Pancreas (tissue), 10 donors: ENCODE results near the gene ZNF568. TPM values are rescaled to one million over a fixed set of nuclear protein-coding genes. Genes with fewer than 3 reads are reported as not detected.

Source experiments
- ATAC-seq, 4 donors: fragments of 200-7000 bp; cut with Tn5 transposase; one replicate each; pipeline versions ENCODE4 v1.8.0 to v1.9.1; 2020; ENCODE audit warnings: mild to moderate bottlenecking in 4 of 4, moderate library complexity in 4 of 4
- DNase-seq, 6 donors: peaks; one replicate each; pipeline ENCODE4 v3.0.0-alpha.2; 2020
- FAIRE-seq: peaks from 2 replicates; lab custom pipeline; 2012; peaks lifted over from hg19 to GRCh38; lab: Jason Lieb, UNC
- H3K27ac ChIP-seq, 4 donors: fragments of 200-600 bp; sonication (generic); 1 replicate in 3 of 4; 2 replicates in 1 of 4; pipeline versions ENCODE4 v1.5.0 to v1.8.0; 2020
- H3K27me3 ChIP-seq, 4 donors: fragments of 200-600 bp; one replicate each; pipeline ENCODE4 v1.8.0; 2021
- H3K36me3 ChIP-seq, 3 donors: fragments of 200-600 bp; sonication (generic) in 1 of 3; one replicate each; pipeline versions ENCODE4 v1.5.0 to v1.8.0; 2020 to 2021
- H3K4me1 ChIP-seq, 3 donors: fragments of 200-600 bp; one replicate each; pipeline ENCODE4 v1.8.0; 2021
- H3K4me3 ChIP-seq, 4 donors: fragments of 200-600 bp; sonication (generic) in 2 of 4; one replicate each; pipeline versions ENCODE4 v1.5.0 to v1.8.0; 2020 to 2021
- H3K9me3 ChIP-seq, 4 donors: fragments of 200-600 bp; one replicate each; pipeline ENCODE4 v1.8.0; 2021
- whole genome bisulfite sequencing, 2 donors: extraction: QIAGEN DNeasy Blood & Tissue Kit; methylation state at CpG; one replicate each; pipeline ENCODE4 v1.1.7; 2013; 5-methylcytosine and 5-hydroxymethylcytosine counted together
- intact Hi-C, 3 donors: fragments of 100-400 bp; cut with DNase I; formaldehyde crosslinking; loops; one replicate each; pipeline versions ENCODE4 v1.11.1 to v1.14.2; 2022
- polyA plus RNA-seq, 2 donors: library from polyadenylated mRNA; stranded (reverse); fragments of 200-250 nt; gene quantifications; one replicate each; pipeline ENCODE4 v1.2.3, GENCODE V29; 2013
- total RNA-seq, 6 donors: library from RNA; stranded (reverse); fragmentation: NEBNext Ultra II Directional in 4 of 6; extraction: Animal tissue kit (Norgen Biotek cat#: 25700) in 4 of 6; gene quantifications; one replicate each; pipeline versions ENCODE4 v1.2.1 to v1.2.4, GENCODE V29; 2021 to 2023
- TF ChIP-seq, protein P1 (sequence below), 4 donors: fragments of 200-600 bp; sonication (generic) in 3 of 4; IDR thresholded peaks; one replicate each; pipeline versions ENCODE4 v1.5.0 to v1.8.0; 2021; ENCODE audit warnings: antibody characterized with exemption in 4 of 4
- donor health status: healthy with polysubstance abuse.
- donor health status: DM: no; HTN: no; CAD: no; lungs with moderate emphysema.
- donor health status: DM: no; HTN: no; CAD: no.
- donor health status: control.
- donor health status: control.
- donor health status: Bipolar disorder and iron deficiency.
- donor health status: DM: yes; HTN: yes; CAD: no.
- donor health status: DM: no; HTN: no; CAD: no.
- donor health status: DM: no; HTN: no; CAD: no.
- donor health status: DM: yes; HTN: yes; CAD: no.

ZNF568 gene
- total and polyA plus RNA-seq, 8 donors, result 3.1 to 7.3 (median 4.8) TPM

DNA sequence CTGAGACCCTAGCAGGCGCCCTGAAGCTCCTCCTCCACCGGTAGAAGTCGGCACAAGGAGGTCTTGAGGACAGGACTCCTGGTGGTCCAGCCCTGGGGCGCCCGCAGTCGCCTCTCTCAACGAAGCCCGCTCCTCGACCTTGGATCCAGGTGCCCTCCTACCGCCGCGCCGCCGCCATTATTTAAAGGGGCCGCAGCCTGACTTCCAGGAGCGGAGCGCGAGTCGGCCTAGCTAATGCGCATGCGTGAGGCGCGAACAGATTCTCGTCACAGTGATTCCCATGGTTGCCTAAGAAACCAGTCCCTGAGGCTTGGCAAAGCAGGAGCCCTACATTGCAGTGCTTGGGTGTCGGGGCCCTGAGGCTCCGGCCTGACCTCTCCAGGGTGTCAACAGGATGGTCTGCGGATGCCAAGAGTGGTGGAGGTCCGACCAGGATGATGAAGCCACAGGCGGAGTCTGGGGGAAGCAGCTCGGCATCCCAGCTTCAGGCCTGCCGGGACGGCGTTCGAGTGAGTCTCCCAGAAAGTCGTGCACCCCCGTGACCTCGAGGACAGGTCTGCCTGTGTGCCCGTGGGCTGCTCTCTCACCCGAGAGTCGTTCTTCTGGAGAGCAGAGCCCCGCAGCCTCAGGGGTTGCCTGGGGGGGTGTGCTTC lies 96.1 kb downstream of the ZNF568 start:
- TF ChIP-seq, protein P1, sequence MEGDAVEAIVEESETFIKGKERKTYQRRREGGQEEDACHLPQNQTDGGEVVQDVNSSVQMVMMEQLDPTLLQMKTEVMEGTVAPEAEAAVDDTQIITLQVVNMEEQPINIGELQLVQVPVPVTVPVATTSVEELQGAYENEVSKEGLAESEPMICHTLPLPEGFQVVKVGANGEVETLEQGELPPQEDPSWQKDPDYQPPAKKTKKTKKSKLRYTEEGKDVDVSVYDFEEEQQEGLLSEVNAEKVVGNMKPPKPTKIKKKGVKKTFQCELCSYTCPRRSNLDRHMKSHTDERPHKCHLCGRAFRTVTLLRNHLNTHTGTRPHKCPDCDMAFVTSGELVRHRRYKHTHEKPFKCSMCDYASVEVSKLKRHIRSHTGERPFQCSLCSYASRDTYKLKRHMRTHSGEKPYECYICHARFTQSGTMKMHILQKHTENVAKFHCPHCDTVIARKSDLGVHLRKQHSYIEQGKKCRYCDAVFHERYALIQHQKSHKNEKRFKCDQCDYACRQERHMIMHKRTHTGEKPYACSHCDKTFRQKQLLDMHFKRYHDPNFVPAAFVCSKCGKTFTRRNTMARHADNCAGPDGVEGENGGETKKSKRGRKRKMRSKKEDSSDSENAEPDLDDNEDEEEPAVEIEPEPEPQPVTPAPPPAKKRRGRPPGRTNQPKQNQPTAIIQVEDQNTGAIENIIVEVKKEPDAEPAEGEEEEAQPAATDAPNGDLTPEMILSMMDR (IDR thresholded peaks at IDR 0.05), result no peak
- no peak for FAIRE-seq
- Histone ChIP-seq H3K4me1 (no peaks in the 10 kb centered on the region), H3K9me3 (no peaks in the 10 kb centered on the region), H3K4me3 (no peak overlapping the region), H3K27ac (no peak overlapping the region), H3K27me3 (no peaks in the 10 kb centered on the region), H3K36me3 (no peaks in the 10 kb centered on the region)
- no peak for DNase-seq
- WGBS, 2 donors, result 94 to 96% methylated on average over 41 of the region's 41 CpGs
- intact Hi-C loops, result no loop called here
- no peak for ATAC-seq

DNA sequence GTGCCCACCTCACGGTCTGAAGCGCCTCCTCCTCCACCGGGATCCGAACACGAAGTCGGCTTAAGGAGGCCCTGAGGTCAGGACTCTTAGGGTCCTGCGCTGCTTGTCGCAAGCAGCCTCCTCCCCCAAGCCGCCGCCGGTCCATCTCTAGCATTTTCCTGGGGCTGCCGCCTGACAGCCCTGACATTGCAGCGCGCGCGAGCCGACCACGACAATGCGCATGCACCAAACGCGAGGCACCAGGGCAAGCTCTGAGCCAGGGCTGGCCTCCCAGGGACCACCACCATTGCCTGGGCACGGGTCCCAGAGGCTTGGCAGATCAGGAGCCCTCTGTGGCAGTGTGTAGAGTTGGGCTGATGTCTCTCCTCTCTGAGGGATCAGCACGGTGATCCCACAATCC lies 98.3 kb downstream of the ZNF568 start:
- FAIRE-seq (no peak), DNase-seq (no peak), ATAC-seq (no peak)
- Histone ChIP-seq H3K9me3 (no peaks in the 10 kb centered on the region), H3K36me3 (no peaks in the 10 kb centered on the region), H3K27ac (no peak overlapping the region), H3K4me3 (no peak overlapping the region), H3K27me3 (no peaks in the 10 kb centered on the region), H3K4me1 (no peaks in the 10 kb centered on the region)
- TF ChIP-seq, protein P1 (IDR thresholded peaks at IDR 0.05), result no peak
- WGBS, 2 donors, result 93 to 96% methylated on average over 23 of the region's 23 CpGs
- intact Hi-C loops, result no loop called here

DNA sequence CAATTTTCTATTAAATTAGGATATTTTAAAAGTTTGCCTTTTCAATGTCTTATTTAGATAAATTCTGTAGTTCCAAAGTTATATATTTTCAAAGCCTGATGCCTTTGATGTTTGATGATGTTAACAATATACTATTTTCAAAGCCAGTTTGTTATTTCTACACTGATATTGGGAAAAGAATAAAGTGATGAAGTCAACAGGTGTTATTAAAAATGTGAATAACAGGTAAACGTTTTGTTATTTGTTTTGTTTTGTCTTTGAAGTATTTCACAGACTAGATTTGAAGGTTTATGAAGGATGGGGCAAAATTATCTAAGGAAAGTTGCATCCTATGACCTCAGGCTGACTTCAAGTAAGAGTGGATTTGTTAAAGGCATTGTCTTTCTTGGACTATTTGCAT lies 129.0 kb downstream of the ZNF568 start:
- Histone ChIP-seq H3K36me3 (no peaks in the 10 kb centered on the region), H3K27ac (no peak overlapping the region), H3K9me3 (no peaks in the 10 kb centered on the region), H3K27me3 (no peaks in the 10 kb centered on the region), H3K4me1 (no peaks in the 10 kb centered on the region), H3K4me3 (no peak overlapping the region)
- intact Hi-C loops, result no loop called here
- 22 to 29% methylated on average over 1 of the region's 1 CpG for WGBS, 2 donors
- no peak for ATAC-seq
- DNase-seq, result no peak
- TF ChIP-seq, protein P1 (IDR thresholded peaks at IDR 0.05), result no peak
- no peak for FAIRE-seq

Other genes with a start within 250 kb of the ZNF568 start
- gene ZNF461, start 249.5 kb upstream of the ZNF568 start, total RNA-seq, result 1 to 10 TPM; 1.8 to 4.9 (median 3.1) TPM
- gene ZNF461, start 249.5 kb upstream of the ZNF568 start, polyA plus RNA-seq, result 1 to 10 TPM; 2.9 to 4.5 TPM
- 1 to 10 TPM; 1.4 to 4.2 (median 1.9) TPM for gene ZNF567, start 228.7 kb upstream of the ZNF568 start, total RNA-seq
- 1 to 10 TPM; 1.2 to 2.8 TPM for gene ZNF567, start 228.7 kb upstream of the ZNF568 start, polyA plus RNA-seq
- gene ZNF850, start 143.5 kb upstream of the ZNF568 start, total RNA-seq, result 1 to 10 TPM in 5 of 6 donors, under 1 TPM in 1; 0.97 to 2.4 (median 1.7) TPM
- gene ZNF850, start 143.5 kb upstream of the ZNF568 start, polyA plus RNA-seq, result under 1 TPM; 0.34 to 0.45 TPM
- 1 to 10 TPM; 2.3 to 5.1 (median 3.2) TPM for gene ZNF790, start 77.9 kb upstream of the ZNF568 start, total RNA-seq
- 1 to 10 TPM; 2.0 to 2.6 TPM for gene ZNF790, start 77.9 kb upstream of the ZNF568 start, polyA plus RNA-seq
- 1 to 10 TPM; 1.4 to 3.8 (median 2.0) TPM for gene ZNF345, start 65.5 kb upstream of the ZNF568 start, total RNA-seq
- 1 to 10 TPM; 2.2 to 2.7 TPM for gene ZNF345, start 65.5 kb upstream of the ZNF568 start, polyA plus RNA-seq
- gene ZNF829, start within 50 bp of the ZNF568 start, total RNA-seq, result 1 to 10 TPM in 4 of 6 donors, under 1 TPM in 2; 0.65 to 1.8 (median 1.2) TPM
- gene ZNF829, start within 50 bp of the ZNF568 start, polyA plus RNA-seq, result under 1 TPM; 0.53 to 0.89 TPM
- 1 to 10 TPM; 3.0 to 6.9 (median 4.8) TPM for gene ZNF420, start 162.1 kb downstream of the ZNF568 start, total RNA-seq
- gene ZNF420, start 162.1 kb downstream of the ZNF568 start, polyA plus RNA-seq, result 1 to 10 TPM; 2.1 to 5.1 TPM